ENCODE measurements around the gene SMAD9.
"Not testable (repeated sequence)": the region's sequence is repeated elsewhere in the genome, so short reads cannot be mapped to it uniquely, and the experiment has no call there.

SMAD9 gene

GRCh38 chr13:36907821-36908220, 12.2 kb downstream of the SMAD9 start:
- DNase-seq = no peak

- no peak for DNase-seq
Measured at GRCh38 chr13:36907266-36907665, 12.8 kb downstream of the SMAD9 start.

- no peak for DNase-seq
Measured at GRCh38 chr13:36905944-36906343, 14.1 kb downstream of the SMAD9 start.

GRCh38 chr13:36903925-36904595, 16.0 kb downstream of the SMAD9 start:
- no peak for DNase-seq

GRCh38 chr13:36897054-36897616, 22.9 kb downstream of the SMAD9 start:
- no peak for DNase-seq

GRCh38 chr13:36891752-36892151, 28.3 kb downstream of the SMAD9 start:
- DNase-seq = no peak

GRCh38 chr13:36888645-36889044, 31.4 kb downstream of the SMAD9 start:
- no peak for DNase-seq

- no peak for DNase-seq
Measured at GRCh38 chr13:36887758-36888521, 32.1 kb downstream of the SMAD9 start.

GRCh38 chr13:36885901-36886300, 34.1 kb downstream of the SMAD9 start:
- no peak for DNase-seq

- no peak for DNase-seq
Measured at GRCh38 chr13:36884235-36884634, 35.8 kb downstream of the SMAD9 start.

- DNase-seq = no peak
Measured at GRCh38 chr13:36883824-36884223, 36.2 kb downstream of the SMAD9 start.

GRCh38 chr13:36883392-36883791, 36.6 kb downstream of the SMAD9 start:
- DNase-seq = not testable (repeated sequence)

- no peak for DNase-seq
Measured at GRCh38 chr13:36882829-36883390, 37.1 kb downstream of the SMAD9 start.

GRCh38 chr13:36880961-36881360, 39.1 kb downstream of the SMAD9 start:
- DNase-seq = no peak

GRCh38 chr13:36879218-36879938, 40.7 kb downstream of the SMAD9 start:
- no peak for DNase-seq

GRCh38 chr13:36875961-36876360, 44.1 kb downstream of the SMAD9 start:
- no peak for DNase-seq

- no peak for DNase-seq
Measured at GRCh38 chr13:36875431-36875830, 44.6 kb downstream of the SMAD9 start.

- no peak for DNase-seq
Measured at GRCh38 chr13:36872621-36873020, 47.4 kb downstream of the SMAD9 start.

GRCh38 chr13:36870050-36870692, 49.9 kb downstream of the SMAD9 start:
- DNase-seq = no peak

- no peak for DNase-seq
Measured at GRCh38 chr13:36866232-36866631, 53.8 kb downstream of the SMAD9 start.

GRCh38 chr13:36865265-36865664, 54.8 kb downstream of the SMAD9 start:
- no peak for DNase-seq

- DNase-seq = no peak
Measured at GRCh38 chr13:36862722-36863121, 57.3 kb downstream of the SMAD9 start.

Data from activated CD4-positive, alpha-beta T cell treated with anti-CD3 and anti-CD28 coated beads for 4 hours (primary cell).